Right lobe of liver (tissue), 4 donors: ENCODE data around the gene NR0B1.
A peak's percentile ranks its signal among the peaks of the same experiment; 100 is the strongest.

Source experiments
- CTCF ChIP-seq, 4 donors: fragments of 200-600 bp in 3 of 4; fragments of 450-650 bp in 1 of 4; IDR thresholded peaks; one replicate each; pipeline versions ENCODE4 v1.5.1 to v1.8.0; 2016 to 2022; ENCODE audit warnings: antibody characterized with exemption in 4 of 4, mild to moderate bottlenecking in 2 of 4
- POLR2A ChIP-seq: fragments of 450-650 bp; IDR thresholded peaks from one replicate; pipeline ENCODE4 v1.6.1; 2017; ENCODE audit warnings: antibody characterized with exemption, mild to moderate bottlenecking
- donor health status: DM: no; HTN: no; CAD: no.
- donor health status: DM: no; HTN: no; CAD: no.
- donor health status: DM: no; HTN: yes; CAD: no.

- TF ChIP-seq CTCF (IDR thresholded peaks at IDR 0.05) (peak; percentile 25 to 42 (median 31)), POLR2A (no peak)
These were observed 33.7 kb downstream of the NR0B1 start for GRCh38 chrX:30275498-30275897.
